ENCODE data around the gene CNTNAP5. TPM values are rescaled to one million over a fixed set of nuclear protein-coding genes. Genes with fewer than 3 reads are reported as not detected.

CNTNAP5 gene
- total and polyA plus RNA-seq, 2 experiments from 2014 or later, result 0.03 TPM; not detected in 1

- no peaks in the 10 kb centered on the region for H3K4me1 ChIP-seq (ENCODE audit: low read depth)
- H3K27me3 ChIP-seq, result no peaks in the 10 kb centered on the region
- TF ChIP-seq CTCF (IDR thresholded peaks at IDR 0.05; ENCODE audit: low read depth, low read length), result no peak
- no peaks in the 10 kb centered on the region for H3K9me3 ChIP-seq (ENCODE audit: low read depth)
- no peak overlapping the region for H3K27ac ChIP-seq
- H3K36me3 ChIP-seq, result no peaks in the 10 kb centered on the region
- DNase-seq (ENCODE audit: low read depth in 1 of 2, low spot score in 1 of 2), result no peak
- H3K4me3 ChIP-seq, result no peak overlapping the region
Observed at GRCh38 chr2:124584615-124585014, 559.5 kb downstream of the CNTNAP5 start.

- no peak overlapping the region for H3K27ac ChIP-seq
- TF ChIP-seq CTCF (IDR thresholded peaks at IDR 0.05; ENCODE audit: low read depth, low read length), result no peak
- H3K9me3 ChIP-seq (ENCODE audit: low read depth), result no peaks in the 10 kb centered on the region
- no peaks in the 10 kb centered on the region for H3K36me3 ChIP-seq
- DNase-seq (ENCODE audit: low read depth in 1 of 2, low spot score in 1 of 2), result no peak
- H3K27me3 ChIP-seq, result no peaks in the 10 kb centered on the region
- H3K4me3 ChIP-seq, result no peak overlapping the region
- H3K4me1 ChIP-seq (ENCODE audit: low read depth), result no peaks in the 10 kb centered on the region
Observed at GRCh38 chr2:124585277-124585676, 560.2 kb downstream of the CNTNAP5 start.

- Histone ChIP-seq H3K36me3 (no peaks in the 10 kb centered on the region), H3K9me3 (ENCODE audit: low read depth) (no peaks in the 10 kb centered on the region), H3K27me3 (no peaks in the 10 kb centered on the region), H3K27ac (no peak overlapping the region), H3K4me3 (no peak overlapping the region), H3K4me1 (ENCODE audit: low read depth) (no peaks in the 10 kb centered on the region)
- DNase-seq (ENCODE audit: low read depth in 1 of 2, low spot score in 1 of 2), result no peak
- no peak for TF ChIP-seq CTCF (IDR thresholded peaks at IDR 0.05; ENCODE audit: low read depth, low read length)
Observed at GRCh38 chr2:124586210-124586609, 561.1 kb downstream of the CNTNAP5 start.

- TF ChIP-seq CTCF (IDR thresholded peaks at IDR 0.05; ENCODE audit: low read depth, low read length), result no peak
- H3K36me3 ChIP-seq, result no peaks in the 10 kb centered on the region
- no peaks in the 10 kb centered on the region for H3K4me1 ChIP-seq (ENCODE audit: low read depth)
- DNase-seq (ENCODE audit: low read depth in 1 of 2, low spot score in 1 of 2), result no peak
- H3K27me3 ChIP-seq, result no peaks in the 10 kb centered on the region
- H3K9me3 ChIP-seq (ENCODE audit: low read depth), result no peaks in the 10 kb centered on the region
- no peak overlapping the region for H3K27ac ChIP-seq
- no peak overlapping the region for H3K4me3 ChIP-seq
Observed at GRCh38 chr2:124586835-124587234, 561.7 kb downstream of the CNTNAP5 start.

GRCh38 chr2:124589971-124590370 is 564.9 kb downstream of the CNTNAP5 start:
- no peak for DNase-seq (ENCODE audit: low read depth in 1 of 2, low spot score in 1 of 2)
- H3K27me3 ChIP-seq, result no peaks in the 10 kb centered on the region
- no peak for TF ChIP-seq CTCF (IDR thresholded peaks at IDR 0.05; ENCODE audit: low read depth, low read length)
- H3K27ac ChIP-seq, result no peak overlapping the region
- H3K4me3 ChIP-seq, result no peak overlapping the region
- H3K9me3 ChIP-seq (ENCODE audit: low read depth), result no peaks in the 10 kb centered on the region
- H3K36me3 ChIP-seq, result no peaks in the 10 kb centered on the region
- H3K4me1 ChIP-seq (ENCODE audit: low read depth), result no peaks in the 10 kb centered on the region

- Histone ChIP-seq H3K9me3 (ENCODE audit: low read depth) (no peaks in the 10 kb centered on the region), H3K4me3 (no peak overlapping the region), H3K4me1 (ENCODE audit: low read depth) (no peaks in the 10 kb centered on the region), H3K36me3 (no peaks in the 10 kb centered on the region), H3K27ac (no peak overlapping the region), H3K27me3 (no peaks in the 10 kb centered on the region)
- no peak for TF ChIP-seq CTCF (IDR thresholded peaks at IDR 0.05; ENCODE audit: low read depth, low read length)
- no peak for DNase-seq (ENCODE audit: low read depth in 1 of 2, low spot score in 1 of 2)
Observed at GRCh38 chr2:124602759-124603158, 577.7 kb downstream of the CNTNAP5 start.
